Fibroblast of the conjunctiva (primary cell): ENCODE results near the gene TMEM184B.

Source experiments
- DNase-seq: peaks from one replicate; pipeline ENCODE4 v3.0.0-alpha.2; 2010; ENCODE audit warnings: low read depth

The TMEM184B gene

DNA sequence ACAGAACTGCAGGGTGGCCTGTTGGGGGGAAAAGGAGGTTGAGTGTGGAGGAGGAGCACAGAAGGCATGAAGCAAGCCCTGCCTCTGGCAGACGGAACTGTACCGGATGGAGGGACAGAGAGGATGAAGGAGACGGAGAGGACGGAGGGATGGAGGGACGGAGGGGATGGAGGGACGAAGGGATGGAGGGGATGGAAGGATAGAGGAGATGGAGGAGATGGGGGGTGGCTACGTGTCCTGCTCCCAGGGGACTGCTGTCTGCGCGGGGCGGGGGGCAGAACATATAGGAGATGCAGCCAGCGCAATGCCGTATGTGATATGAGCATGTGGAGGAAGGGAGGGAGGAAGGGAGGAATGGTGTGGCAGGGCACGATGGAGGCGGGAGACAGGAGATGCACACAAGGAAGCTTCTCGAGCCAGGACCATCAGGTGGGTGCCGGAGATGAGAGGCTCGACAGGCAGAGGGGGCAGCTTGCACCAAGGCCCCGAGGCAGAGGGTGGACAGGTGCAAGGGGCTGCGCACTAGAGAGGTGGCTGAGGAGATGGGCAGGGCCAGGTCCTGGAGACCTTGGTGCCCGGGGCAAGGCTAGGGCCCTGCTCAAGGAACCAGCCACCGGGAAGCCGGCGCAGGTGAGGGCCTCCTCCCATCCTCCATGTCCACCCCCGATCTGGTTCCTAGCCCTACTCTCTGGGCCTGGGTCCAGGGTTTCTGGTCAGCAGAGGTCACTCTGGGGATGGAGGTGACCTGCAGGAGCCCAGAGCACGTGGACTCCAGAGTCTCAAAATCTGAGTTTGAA is 45.8 kb downstream of the TMEM184B start:
- no peak for DNase-seq

DNA sequence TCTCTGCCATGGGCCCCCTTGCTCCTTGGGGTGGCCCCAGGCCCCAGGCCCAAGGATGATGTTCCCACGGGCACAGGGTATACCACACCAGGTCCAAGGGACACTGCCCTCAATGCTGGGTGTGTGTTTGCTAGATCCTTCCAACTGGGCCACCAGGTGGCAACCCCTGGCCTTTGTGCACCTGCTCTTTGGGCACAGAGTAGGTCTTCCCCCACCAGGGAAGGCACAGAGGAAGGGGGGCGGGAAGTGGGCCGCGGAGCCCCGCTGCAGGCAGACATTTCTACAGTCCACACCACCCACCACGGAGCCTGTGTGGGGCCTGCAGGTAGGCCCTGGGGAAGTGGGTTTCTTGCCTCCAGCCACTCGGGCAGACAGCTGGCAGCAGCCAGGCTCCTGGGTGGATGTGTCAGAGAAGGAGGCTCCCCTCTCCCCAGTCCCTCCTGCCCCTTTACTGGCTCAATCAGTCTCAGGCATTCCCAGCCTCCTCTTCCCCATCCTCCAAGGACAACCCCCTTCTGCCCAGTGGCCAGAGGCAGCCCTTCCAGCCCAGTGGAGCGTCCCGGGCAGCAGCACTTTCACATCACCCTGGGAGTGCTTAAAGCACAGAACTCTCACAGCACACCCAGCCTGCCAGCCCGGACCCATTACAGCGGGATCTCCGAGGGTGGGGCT is 49.4 kb downstream of the TMEM184B start:
- DNase-seq: no peak

DNA sequence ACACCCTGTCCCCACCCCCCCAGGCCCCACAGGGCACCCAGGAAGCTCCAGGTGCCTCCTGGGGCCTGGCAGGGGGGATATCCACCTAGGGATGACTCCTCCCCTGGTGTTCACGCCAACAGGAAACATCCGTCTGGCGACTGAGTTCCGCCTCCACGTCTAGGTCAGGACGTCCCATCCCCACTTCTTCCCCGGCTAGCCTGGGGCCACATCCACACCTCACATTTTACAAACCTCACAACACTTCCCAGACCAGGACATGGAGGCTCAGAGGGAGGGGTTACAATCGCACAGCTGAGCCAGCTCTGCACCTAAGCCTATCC is 50.1 kb downstream of the TMEM184B start:
- no peak for DNase-seq

DNA sequence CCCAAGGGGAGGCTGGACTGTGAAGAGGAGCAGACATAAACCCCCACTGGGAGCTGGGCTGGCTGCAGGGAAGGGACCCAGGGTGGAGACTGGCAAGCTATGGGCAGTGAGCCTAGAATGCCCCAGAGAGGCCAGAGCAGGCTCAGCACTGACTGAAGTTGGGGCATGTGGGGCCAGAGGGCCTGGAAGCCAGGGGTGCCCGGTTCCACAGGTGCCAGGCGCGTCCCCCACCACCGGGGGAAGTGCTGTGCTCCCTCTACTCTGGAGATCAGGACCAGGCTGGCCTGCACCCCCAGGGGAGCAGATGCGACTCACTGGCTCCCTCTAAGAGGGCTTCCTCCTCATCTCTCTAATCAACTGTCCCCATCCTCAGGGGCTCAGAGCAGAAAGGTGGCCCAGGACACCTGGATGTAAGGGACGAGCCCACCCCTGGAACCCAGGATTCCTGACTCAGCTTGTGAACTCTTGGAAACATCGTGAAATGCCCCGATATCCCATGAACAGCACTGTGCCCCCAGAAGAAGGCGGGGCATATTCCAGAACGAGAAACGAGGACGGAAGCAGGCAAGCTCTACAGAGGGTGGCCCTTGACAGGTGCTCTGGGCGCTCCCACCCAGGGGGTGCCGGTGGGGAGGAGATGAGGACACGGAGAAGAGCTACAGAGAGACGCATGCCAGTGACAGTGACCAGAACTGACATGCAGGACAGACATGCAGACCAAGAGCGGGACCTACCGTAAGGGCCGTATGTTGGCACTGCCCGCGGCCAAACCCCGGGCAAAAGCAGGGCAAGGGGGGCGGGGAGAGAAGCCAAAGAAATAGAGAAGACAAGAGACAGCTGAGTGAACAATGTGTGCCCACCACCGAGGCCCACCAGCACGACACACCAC is 50.7 kb downstream of the TMEM184B start:
- no peak for DNase-seq

DNA sequence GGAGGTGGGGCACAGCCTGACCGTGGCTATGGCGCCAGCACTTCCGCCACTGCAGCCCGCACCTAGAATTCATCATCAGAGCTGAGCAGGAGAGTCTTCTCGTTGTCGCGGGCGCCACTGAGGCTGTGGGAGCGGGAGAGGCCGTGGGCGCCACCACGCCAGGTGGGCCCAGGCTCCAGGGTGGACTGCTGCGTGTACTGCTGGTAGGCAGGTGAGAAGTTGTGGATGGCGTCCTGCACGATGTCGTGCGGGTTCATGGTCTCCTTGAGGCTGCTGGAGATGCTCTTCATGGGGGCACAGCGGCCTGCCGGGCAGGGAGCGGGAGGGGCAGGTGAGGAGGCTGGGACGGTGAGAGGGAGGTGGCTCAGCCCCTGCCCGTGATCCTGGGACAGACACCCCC is 51.4 kb downstream of the TMEM184B start:
- no peak for DNase-seq

DNA sequence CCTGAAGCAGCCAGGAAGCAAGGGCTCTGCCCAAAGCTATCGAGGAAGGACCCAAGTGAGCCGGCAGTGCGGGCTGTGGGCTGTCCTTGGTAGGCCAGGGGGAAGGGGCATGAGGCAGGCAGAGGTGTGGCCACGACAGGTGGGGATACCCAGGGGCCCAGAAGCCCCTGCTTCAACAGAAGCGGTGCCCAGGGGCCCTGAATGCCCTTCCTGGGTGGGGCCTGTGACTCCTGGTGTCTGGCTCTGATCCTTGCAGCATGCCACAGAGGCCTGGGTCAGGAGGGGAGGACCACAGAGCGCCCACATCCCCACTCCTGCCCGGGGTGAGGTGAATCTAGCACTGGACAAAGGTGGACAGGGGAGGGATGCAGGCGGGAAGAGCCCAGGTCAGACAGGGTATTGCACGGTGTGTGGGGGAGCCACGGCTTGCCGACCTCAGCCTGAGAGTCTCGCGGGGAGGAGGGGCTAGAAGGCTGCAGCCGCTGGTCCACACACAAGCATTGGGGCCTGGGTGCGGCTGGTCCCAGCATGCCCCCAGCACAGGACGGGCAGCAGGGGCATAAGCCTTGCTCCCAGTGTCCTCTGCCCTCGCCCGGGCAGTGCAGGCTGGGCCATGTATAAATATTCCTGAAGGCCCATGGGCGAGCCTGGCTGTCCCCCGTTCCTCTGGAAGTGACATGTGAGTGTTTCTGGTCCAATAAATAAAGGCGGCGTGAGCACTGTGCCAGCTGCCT is 52.0 kb downstream of the TMEM184B start:
- no peak for DNase-seq

DNA sequence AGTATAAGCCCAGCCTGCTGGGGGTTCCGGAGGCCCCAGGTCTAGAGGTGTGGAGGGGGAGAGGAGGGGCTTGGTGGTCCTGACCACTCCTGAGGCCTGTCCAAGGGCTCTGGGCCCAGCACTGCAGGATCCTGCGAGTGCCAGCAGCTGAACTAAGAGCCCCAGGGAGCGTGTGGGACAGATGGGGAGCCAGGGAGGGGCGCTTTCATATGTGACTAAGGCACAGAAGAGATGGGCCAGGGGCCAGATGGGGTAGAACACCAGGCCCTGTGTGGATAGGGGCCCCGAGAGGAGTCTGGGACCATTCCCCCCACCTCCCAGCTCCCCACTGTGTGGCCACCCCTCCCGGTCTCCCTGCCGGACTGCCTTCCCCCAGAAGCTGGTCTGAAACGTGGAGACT is 52.6 kb downstream of the TMEM184B start:
- no peak for DNase-seq

DNA sequence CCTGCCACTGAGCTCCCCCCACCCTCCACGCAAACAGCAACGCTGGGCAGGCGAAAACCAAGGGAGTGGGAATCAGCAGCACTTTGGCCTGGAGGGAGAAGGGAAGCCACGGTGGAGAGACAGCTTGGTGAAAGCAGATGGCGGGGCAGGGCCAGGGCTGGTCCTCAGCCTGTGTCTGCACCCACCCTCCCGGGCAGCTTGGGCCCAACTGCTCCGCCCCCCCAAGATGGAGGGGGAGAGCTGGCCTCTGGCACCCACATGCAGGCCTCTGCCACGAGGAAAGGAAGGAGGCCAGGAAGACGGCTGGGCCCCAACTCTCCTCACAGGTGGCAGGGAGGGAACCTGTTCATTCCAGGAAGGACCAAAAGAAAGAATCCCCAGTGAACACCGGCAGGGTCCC is 53.2 kb downstream of the TMEM184B start:
- no peak for DNase-seq

DNA sequence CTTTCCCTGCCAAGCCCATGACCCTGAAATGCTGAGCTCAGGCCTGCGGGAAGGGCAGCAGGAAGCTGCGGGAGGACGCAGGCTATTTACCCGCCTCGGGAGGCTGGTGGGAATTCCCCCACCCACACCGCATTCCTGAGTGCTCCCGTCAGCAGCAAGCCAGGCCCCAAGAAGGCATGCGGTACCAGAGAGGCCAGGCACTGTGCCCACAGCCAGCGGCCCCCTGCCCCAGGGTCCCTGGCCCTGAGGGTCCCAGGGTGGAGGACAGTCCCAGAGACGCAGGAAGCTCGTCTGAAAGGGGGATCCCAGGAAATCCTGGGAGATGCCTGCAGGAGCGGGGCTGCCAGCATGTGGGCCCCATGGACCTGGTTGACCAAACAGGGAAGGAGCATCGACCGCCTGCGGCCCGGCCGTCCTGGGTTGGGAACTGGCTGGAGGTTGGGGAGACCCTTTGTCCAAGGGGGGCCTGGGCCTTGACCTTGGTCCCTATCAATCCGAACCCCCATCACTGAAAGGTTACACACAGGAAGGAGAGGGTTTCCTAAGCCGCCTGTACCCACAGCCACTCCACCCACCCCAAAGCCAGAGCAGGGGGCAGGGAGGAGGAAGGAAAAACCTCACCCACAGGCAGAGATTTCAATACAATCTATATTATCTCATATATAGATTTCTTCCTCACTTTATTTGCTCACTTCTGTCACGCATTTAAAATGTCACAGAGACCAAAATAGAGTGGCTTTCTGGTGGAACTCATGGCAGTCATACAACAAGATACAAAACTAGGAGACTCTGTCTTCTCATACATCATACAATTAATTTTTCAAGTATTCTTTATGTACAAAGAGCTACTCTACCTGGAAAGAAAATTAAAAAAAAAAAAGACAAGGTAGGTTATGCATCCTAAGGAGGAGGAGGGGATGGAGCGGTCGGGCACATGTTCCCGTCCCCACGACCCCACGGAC is 53.9 kb downstream of the TMEM184B start:
- peak; percentile 76 for DNase-seq

DNA sequence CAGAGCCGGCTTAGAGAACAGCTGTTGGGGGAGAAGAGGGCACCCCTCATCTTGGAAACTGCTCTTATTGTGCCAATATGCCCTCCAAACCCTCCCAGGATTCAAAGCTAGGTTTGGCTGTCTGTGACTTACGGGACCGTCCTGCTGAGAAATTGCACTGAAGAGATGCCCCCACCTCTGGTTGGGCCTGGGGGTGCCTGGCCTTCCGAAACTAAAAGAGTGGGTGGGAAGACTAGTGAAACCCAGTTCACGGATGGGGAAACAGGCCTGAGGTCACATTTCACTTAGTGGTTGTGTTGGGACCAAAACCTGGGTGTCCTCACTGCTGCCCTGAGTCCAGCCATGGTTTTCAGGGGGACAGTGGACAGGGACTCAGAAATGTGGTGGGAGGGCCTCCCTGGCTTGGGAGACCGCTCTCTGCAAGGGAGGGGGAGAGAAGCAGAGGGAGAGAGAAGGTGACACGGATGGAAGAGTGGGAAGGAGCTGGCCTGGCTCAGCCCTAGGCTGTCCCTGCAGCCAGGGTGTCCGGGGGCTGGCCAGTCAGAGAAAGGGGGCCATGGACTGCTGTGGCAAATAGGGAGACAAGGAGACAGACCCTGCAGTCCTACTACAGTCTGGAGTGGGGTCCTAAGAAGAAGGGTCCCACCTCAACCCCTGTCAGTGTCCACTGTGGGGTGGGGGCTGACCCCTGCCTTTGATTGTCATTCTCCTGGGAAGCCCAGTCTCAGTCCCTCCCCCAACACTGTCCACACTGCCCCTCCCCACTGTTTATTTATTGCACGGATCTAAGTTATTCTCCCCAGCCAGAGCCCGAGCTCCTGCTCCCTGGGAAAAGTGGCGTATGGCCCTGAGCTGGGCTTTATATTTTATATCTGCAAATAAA is 57.4 kb downstream of the TMEM184B start:
- no peak for DNase-seq

DNA sequence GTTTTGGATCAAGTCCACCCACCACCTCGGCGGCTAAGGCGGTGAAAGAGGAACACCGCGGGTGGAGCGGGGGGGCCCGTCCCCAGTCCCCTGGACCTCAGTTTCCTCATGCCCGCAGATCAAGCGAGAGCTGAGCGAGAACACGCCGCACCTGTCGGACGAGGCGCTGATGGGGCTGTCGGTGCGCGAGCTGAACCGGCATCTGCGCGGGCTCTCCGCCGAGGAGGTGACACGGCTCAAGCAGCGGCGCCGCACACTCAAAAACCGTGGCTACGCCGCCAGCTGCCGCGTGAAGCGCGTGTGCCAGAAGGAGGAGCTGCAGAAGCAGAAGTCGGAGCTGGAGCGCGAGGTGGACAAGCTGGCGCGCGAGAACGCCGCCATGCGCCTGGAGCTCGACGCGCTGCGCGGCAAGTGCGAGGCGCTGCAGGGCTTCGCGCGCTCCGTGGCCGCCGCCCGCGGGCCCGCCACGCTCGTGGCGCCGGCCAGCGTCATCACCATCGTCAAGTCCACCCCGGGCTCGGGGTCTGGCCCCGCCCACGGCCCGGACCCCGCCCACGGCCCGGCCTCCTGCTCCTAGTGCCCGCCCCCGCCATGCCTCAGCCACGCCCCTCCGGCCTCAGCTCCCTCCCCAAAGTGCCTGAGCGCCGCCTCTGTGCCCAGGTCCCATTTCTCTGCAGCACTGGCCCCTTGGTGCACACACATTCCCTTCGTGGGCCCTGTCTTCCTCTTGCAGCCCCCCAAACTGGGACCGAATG is 58.3 kb downstream of the TMEM184B start:
- DNase-seq: peak; percentile 46

DNA sequence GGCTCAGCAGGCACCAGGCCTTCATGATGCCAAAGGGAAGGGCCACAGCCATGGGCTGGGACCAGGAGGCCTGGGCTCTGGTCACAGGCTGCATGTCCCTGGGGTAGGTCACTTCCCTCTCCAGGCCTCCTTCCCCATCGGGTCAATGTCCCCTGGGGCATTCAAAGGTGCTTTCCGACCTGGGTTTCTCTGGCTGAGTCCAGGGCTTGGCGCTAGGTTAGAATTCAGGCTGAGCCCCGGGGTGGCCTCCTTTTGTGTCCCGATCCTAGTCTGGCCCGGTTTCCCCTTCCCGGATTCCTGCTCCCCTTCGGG is 58.9 kb downstream of the TMEM184B start:
- no peak for DNase-seq

DNA sequence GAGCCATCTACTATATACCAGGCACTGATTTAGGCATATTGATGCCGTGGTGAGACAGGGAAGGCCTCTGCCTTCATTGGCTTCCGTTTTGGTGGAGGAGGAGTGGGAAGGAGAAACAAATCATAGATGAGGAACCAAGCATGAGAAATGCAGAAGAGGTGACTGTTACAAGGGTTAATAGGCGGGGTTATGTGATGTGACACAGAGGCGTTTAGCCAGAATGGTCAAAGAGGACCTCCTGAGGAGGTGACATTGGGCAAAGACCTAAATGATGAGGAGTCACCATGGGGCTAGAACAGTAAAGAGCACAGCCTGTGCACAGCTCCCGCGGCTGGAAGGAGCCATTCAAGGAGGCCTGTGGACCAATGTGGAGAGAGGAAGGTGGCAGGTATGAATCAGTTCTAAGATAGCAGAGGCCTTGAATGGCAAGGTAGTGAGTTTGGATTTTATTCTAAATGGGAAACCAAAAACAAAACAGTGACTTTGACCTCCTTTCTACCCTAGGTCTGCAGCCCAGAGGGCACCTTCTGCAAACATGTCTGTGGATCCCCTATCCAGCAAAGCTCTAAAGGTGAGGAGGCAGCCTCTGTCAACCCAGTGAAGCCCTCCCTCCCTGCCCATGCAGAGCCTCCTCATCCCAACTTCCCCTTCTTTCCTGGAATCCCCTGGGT is 59.4 kb downstream of the TMEM184B start:
- no peak for DNase-seq

DNA sequence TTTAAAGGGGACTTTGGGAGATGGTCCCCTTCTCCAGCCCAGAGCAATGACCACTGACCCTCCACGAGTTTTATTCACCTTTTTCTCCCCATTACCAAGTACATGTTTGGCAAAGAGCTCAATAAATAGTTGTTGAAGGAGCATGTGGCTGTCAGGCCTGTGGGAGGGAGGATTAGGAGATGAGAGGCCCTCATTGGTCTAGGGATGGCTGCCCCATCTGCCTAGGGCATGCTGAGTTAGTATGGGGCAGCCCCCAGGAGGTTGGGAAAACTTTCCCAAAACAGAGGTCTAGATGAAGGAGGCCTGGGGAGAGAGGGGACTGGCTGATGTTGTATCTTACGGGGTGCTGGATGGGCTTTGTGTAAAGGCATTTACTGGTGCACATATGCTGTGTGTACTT is 60.4 kb downstream of the TMEM184B start:
- DNase-seq: no peak

DNA sequence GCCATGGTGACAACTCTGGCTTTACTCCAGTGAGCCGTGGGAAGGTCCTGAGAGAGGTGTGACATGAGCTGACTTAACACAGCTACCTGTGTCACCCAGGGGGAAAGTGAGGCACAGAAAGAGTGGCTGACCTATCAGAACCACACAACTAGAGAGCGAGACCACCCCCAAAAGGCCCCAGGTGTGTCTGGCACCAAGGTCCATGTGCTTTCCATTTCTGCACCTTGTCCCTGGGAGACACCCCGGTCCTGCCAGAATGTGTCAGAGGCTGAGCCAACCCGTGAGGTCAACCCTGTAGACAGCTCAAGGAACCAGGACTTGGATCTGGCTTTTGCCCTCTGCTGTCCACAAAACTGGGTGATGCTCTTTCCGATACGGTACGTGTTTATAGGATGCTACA is 61.3 kb downstream of the TMEM184B start:
- no peak for DNase-seq

DNA sequence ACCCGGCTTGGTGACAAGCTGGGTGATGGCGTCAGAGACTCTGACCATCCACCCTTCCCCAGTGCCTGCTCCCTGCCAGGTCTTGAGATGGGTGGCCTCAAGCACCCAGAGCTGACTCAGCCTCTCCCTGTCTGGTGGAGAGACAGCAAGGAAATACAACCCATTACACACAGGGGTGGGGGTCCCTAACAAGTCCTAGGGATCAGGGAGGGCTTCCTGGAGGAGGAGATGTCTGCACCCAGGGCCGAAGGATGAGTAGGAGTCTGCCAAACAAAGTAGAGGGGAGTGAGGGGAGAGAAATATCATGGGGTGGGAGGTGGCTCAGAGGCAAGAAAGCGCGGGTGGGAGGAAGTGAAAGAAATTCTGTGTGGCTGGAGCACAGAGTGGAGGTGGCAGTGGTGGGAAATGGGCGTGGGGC is 64.2 kb downstream of the TMEM184B start:
- no peak for DNase-seq

DNA sequence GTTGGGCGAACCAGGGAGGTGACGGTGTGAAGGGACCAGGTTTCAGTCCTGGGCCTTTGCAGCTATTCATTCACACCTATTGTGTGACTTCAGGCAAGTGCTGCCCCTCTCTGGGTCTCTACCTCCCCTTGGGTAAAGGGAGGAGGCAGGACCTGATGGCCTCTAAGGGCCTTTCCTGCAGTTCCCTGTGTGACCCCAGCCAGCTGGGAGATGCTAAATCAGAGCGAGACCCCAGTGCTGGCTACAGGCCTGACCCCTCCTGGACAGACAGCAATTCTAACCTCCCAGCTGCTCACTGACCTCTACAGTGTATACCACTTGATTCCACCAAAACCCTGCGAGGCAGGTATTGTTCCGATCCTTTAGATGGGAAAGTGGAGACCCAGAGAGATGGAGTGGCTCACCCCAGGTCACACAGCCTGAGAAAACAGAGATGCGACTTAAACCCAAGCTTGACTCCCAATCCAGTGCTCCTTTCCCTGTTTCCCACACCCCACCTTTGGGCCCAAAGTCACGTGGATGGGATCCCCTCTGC is 64.8 kb downstream of the TMEM184B start:
- DNase-seq: no peak

DNA sequence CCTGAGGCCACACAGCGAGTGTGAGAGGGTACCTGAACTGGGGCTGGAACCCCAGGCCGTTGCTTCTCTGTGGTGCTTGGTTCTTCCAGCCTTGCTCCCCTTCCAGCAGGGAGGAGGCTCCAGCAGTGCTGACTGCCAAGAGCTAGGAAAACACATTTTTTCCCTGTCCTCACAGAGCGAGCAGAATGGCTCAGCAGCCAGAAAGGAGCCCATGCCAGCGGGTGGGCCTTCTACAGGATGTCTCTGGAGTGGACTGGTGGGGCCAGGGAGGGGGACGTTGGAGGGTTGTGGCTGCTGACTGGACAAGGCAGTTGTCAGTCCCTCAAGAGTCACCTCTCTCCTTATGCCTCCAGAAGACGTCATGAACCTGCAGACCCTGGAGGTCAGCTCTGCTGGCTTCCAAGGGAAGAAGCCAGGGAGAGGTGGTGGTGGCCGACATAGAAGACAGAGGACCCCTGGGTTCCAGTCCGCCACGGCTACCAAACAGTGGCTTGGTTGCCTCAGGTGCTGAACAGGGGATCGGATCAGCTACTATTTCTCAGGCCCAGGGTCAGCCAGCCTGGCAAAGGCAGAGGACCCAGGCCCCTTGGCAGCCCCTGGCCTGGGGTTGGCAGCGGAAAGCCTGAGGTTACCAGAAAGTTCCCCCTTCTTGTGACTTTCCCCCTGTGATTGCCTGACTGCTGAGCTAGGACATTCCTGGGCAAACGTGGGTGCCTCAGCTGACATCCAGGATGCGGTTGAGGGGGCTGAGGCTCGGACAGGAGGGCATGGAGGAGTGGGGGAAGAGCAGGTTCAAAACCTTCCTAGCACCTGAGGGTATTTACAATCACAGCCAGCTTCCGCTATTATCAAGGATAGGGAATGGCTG is 67.3 kb downstream of the TMEM184B start:
- peak; percentile 85 for DNase-seq
